Fibroblast of pulmonary artery (primary cell): ENCODE data around the gene MAN2A1.

Experiments
- DNase-seq: peaks from one replicate; pipeline ENCODE4 v3.0.0-alpha.2; 2010; ENCODE audit warnings: low read depth
- H3K4me3 ChIP-seq: replicated peaks from 2 replicates; pipeline ENCODE4 v1.5.1; 2011; ENCODE audit warnings: low read depth, mild to moderate bottlenecking, control low read depth, low read length, moderate library complexity
- TF ChIP-seq, protein P1 (sequence below): IDR thresholded peaks from 2 replicates; pipeline ENCODE4 v1.5.1; 2011; ENCODE audit warnings: mild to moderate bottlenecking, control low read depth, low read length, inconsistent platforms; ENCODE audit errors: missing control alignments

The MAN2A1 gene

DNA sequence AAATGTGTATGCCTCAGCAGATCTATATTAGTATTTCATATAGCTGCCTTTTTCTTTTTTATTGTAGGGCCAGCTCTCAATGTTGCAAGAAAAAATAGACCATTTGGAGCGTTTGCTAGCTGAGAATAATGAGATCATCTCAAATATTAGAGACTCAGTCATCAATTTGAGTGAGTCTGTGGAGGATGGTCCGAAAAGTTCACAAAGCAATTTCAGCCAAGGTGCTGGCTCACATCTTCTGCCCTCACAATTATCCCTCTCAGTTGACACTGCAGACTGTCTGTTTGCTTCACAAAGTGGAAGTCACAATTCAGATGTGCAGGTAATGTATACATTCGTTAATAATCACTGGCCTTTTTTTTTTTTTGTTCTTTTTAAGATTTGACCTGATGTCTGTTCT, 23.7 kb downstream of the MAN2A1 start:
- no peak for DNase-seq
- TF ChIP-seq, protein P1, sequence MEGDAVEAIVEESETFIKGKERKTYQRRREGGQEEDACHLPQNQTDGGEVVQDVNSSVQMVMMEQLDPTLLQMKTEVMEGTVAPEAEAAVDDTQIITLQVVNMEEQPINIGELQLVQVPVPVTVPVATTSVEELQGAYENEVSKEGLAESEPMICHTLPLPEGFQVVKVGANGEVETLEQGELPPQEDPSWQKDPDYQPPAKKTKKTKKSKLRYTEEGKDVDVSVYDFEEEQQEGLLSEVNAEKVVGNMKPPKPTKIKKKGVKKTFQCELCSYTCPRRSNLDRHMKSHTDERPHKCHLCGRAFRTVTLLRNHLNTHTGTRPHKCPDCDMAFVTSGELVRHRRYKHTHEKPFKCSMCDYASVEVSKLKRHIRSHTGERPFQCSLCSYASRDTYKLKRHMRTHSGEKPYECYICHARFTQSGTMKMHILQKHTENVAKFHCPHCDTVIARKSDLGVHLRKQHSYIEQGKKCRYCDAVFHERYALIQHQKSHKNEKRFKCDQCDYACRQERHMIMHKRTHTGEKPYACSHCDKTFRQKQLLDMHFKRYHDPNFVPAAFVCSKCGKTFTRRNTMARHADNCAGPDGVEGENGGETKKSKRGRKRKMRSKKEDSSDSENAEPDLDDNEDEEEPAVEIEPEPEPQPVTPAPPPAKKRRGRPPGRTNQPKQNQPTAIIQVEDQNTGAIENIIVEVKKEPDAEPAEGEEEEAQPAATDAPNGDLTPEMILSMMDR, result no peak
- H3K4me3 ChIP-seq, result no peak overlapping the region

DNA sequence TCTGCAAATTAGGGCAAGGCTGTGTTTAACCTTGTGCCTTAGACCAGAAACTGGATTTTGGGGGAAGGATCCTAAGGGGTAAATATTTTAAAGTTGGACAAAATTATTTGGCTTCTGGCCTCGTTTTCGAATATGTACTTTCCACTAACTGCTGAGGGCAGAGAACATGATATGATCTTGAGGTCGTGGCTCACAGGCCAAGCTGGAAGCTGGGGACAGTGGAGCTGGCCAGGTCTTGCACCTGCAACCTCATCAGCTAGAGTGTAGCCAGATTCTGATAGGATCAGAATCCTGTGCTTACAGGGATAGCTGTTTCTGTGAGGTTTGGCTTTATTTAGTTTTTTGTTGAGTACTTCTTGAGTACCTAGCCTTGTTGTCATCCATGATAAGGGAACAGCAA, 24.9 kb downstream of the MAN2A1 start:
- TF ChIP-seq, protein P1, result no peak
- no peak overlapping the region for H3K4me3 ChIP-seq
- DNase-seq, result no peak

DNA sequence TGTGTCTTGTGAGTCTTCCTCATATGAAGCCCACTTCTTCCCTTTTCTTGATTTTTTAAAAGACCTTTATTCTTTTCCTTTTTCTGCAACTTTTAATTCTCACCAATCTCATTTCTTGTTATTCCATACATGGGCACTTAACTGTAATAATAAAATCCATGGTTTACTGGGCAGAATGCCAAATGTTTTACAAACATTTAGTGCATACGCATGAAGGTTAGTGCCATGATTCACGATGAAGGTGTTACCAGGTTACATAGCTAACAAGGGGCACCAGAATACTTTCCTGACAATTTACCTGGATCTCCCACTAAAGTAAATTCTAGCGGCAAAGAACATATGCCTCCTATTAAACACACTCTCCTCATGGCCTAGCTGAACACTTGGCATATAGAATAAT, 28.5 kb downstream of the MAN2A1 start:
- TF ChIP-seq, protein P1, result no peak
- no peak overlapping the region for H3K4me3 ChIP-seq
- no peak for DNase-seq

- no peak for DNase-seq
- no peak overlapping the region for H3K4me3 ChIP-seq
- TF ChIP-seq, protein P1, result no peak
Measured at GRCh38 chr5:109718632-109719031, 28.9 kb downstream of the MAN2A1 start.

DNA sequence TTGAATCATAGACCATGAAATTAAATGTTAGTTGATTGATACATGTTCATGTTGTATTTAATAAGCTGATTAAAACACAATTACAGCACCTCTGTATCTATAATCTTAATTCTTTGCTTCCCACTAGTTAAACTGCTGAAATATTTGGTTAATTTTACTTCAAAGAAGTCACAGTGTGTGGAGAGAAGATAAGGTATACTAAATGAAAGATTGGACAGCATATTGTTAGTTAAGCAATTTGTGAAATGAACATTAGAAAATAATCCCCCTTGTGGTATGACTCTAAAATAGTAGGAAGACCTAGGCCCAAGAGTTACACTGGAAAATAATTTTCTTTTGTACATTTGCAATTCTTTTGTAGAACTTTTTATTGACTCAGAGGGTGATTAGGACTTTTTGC, 30.3 kb downstream of the MAN2A1 start:
- no peak for DNase-seq
- no peak overlapping the region for H3K4me3 ChIP-seq
- TF ChIP-seq, protein P1, result no peak

DNA sequence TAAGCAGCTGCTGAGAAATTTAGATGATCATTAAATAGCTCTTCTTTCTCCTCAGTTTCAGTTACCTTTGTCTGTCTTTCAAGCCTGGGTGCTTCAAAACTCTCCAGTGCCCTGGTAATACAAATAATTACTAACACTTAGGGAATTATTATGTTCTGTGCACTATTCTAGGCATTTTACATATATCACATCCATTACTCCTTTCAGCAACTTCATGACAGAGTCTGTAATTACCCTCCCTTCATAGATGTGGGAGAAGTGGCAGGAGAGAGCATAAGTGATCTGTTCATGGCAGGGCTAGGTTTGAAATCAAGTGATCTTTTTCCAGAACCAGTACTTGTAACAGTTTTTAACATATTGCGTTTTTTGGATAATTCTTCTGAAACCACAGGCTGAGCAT, 32.0 kb downstream of the MAN2A1 start:
- H3K4me3 ChIP-seq, result no peak overlapping the region
- no peak for DNase-seq
- TF ChIP-seq, protein P1, result no peak

- H3K4me3 ChIP-seq, result no peak overlapping the region
- no peak for DNase-seq
Measured at GRCh38 chr5:109723606-109724005, 33.9 kb downstream of the MAN2A1 start.

More at GRCh38 chr5:109723606-109724005, 33.9 kb downstream of the MAN2A1 start:
- TF ChIP-seq, protein P1, result no peak
